Osteocyte (in vitro differentiated cells): Measurements from ENCODE around the gene NDFIP2. TPM values are rescaled to one million over a fixed set of nuclear protein-coding genes. Genes with fewer than 3 reads are reported as not detected.

Experiments
- DNase-seq: peaks from one replicate; pipeline ENCODE4 v3.0.0; 2021; ENCODE audit warnings: mixed read lengths; ENCODE audit not compliant: unreplicated experiment; ENCODE audit errors: extremely low spot score
- H3K27ac Mint-ChIP-seq: one replicate; pipeline ENCODE4 v1.8.0; 2021; ENCODE audit warnings: mild to moderate bottlenecking, mixed read lengths; ENCODE audit not compliant: unreplicated experiment
- H3K27me3 Mint-ChIP-seq: one replicate; pipeline ENCODE4 v1.8.0; 2021; ENCODE audit warnings: mixed read lengths; ENCODE audit not compliant: unreplicated experiment
- H3K36me3 Mint-ChIP-seq: one replicate; pipeline ENCODE4 v1.8.0; 2021; ENCODE audit warnings: mixed read lengths; ENCODE audit not compliant: unreplicated experiment
- H3K4me1 Mint-ChIP-seq: one replicate; pipeline ENCODE4 v1.8.0; 2021; ENCODE audit warnings: mixed read lengths; ENCODE audit not compliant: unreplicated experiment
- H3K4me3 Mint-ChIP-seq: one replicate; pipeline ENCODE4 v1.8.0; 2021; ENCODE audit warnings: mild to moderate bottlenecking, moderate library complexity, mixed read lengths; ENCODE audit not compliant: unreplicated experiment
- H3K9me3 Mint-ChIP-seq: one replicate; pipeline ENCODE4 v1.8.0; 2021; ENCODE audit warnings: mixed read lengths; ENCODE audit not compliant: unreplicated experiment
- total RNA-seq: library from RNA; stranded (reverse); gene quantifications from 2 replicates; pipeline ENCODE4 v1.2.1, GENCODE V29; 2021
- TF ChIP-seq, protein P1 (sequence below): fragments of 200-600 bp; sonication (generic); IDR thresholded peaks from 2 replicates; pipeline ENCODE4 v1.5.0; 2021; ENCODE audit warnings: antibody characterized with exemption, mild to moderate bottlenecking, moderate library complexity

The NDFIP2 gene
- total RNA-seq, 1 donor from 2014 or later: 30.6 TPM

DNA sequence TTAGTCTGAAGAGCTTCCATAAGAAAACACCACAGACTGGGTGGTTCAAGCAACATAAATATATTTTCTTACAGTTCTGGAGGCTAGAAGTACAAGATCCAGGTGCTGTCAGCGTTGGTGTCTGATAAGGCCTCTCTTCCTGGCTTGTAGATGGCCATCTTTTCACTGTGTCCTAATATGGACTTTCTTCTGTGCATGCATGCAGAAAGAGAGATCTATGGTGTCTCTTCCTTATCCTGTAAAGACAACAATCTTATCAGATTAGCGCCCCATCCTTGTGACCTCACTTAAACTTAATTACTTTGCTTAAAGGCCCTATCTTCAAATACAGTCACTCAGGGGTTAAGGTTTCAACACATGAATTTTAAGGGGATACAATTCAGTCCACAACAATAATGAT lies 14.1 kb upstream of the NDFIP2 start:
- Mint-ChIP-seq H3K36me3 (no peaks in the 10 kb centered on the region), H3K27ac (no peak overlapping the region), H3K9me3 (no peaks in the 10 kb centered on the region), H3K4me1 (no peaks in the 10 kb centered on the region), H3K4me3 (no peak overlapping the region), H3K27me3 (peaks cover 44% of the 10 kb centered on the region)
- TF ChIP-seq, protein P1, sequence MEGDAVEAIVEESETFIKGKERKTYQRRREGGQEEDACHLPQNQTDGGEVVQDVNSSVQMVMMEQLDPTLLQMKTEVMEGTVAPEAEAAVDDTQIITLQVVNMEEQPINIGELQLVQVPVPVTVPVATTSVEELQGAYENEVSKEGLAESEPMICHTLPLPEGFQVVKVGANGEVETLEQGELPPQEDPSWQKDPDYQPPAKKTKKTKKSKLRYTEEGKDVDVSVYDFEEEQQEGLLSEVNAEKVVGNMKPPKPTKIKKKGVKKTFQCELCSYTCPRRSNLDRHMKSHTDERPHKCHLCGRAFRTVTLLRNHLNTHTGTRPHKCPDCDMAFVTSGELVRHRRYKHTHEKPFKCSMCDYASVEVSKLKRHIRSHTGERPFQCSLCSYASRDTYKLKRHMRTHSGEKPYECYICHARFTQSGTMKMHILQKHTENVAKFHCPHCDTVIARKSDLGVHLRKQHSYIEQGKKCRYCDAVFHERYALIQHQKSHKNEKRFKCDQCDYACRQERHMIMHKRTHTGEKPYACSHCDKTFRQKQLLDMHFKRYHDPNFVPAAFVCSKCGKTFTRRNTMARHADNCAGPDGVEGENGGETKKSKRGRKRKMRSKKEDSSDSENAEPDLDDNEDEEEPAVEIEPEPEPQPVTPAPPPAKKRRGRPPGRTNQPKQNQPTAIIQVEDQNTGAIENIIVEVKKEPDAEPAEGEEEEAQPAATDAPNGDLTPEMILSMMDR: no peak
- DNase-seq: no peak

DNA sequence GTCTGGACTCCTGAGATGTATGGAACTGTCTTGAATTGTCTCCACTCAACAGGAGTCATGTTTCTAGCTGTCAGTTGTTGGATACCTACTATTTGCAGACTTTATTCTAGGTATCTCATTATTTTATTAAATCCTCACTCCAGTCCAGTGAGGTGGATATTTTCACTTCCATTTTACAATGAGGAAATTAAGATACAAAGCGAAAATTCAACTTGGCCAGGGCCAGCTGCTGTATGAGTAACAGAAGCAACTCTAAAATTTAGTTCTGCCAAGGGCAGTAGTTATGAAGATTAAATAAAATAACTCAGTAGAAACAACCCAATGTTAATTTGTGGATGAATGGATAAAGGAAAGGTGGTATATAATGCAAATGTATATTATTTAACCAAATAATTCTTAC lies 12.6 kb upstream of the NDFIP2 start:
- H3K27me3 Mint-ChIP-seq: peaks cover 33% of the 10 kb centered on the region
- H3K36me3 Mint-ChIP-seq: no peaks in the 10 kb centered on the region
- TF ChIP-seq, protein P1: no peak
- no peaks in the 10 kb centered on the region for H3K9me3 Mint-ChIP-seq
- no peaks in the 10 kb centered on the region for H3K4me1 Mint-ChIP-seq
- DNase-seq: no peak
- no peak overlapping the region for H3K4me3 Mint-ChIP-seq
- no peak overlapping the region for H3K27ac Mint-ChIP-seq

DNA sequence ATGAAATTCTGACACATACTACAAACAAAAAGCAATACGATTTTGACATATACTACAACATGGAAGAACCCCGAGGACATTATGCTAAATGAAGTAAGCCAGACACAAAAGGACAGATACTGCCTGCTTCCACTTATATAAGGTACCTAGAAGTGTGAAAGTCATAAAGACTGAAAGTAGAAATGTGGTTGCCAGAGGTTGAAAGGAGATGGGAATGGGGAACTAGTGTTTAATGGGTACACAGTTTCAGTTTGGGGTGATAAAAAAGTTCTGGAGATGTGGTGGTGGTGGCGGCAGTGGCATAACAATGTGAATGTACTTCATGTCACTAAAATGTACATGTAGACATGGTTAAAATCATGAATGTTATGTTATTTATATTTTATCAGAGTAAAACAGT lies 12.1 kb upstream of the NDFIP2 start:
- DNase-seq: no peak
- peaks cover 33% of the 10 kb centered on the region for H3K27me3 Mint-ChIP-seq
- H3K4me3 Mint-ChIP-seq: no peak overlapping the region
- H3K36me3 Mint-ChIP-seq: no peaks in the 10 kb centered on the region
- no peaks in the 10 kb centered on the region for H3K4me1 Mint-ChIP-seq
- no peaks in the 10 kb centered on the region for H3K9me3 Mint-ChIP-seq
- TF ChIP-seq, protein P1: no peak
- no peak overlapping the region for H3K27ac Mint-ChIP-seq

DNA sequence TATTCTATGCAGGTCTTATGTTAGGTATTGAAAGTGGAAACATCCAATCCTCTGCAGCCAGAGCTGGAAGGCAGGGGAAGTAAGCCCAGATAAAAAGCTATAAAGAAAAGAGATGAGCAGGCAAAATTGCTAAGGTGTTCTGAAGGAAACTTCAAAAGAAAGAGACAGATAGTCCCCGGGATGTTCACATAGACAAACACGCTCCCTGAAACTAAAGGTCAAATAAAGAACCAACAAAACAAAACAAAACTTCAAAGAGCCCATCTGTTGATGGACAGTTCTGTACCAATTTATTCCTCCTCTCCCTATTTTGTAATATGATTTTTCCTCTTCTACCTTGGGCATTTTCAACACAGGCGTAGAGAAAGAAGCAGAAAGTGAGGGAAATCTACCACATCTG lies 11.3 kb upstream of the NDFIP2 start:
- TF ChIP-seq, protein P1: no peak
- Mint-ChIP-seq H3K4me1 (no peaks in the 10 kb centered on the region), H3K27me3 (peaks cover 39% of the 10 kb centered on the region), H3K9me3 (no peaks in the 10 kb centered on the region), H3K36me3 (no peaks in the 10 kb centered on the region), H3K4me3 (no peak overlapping the region), H3K27ac (no peak overlapping the region)
- DNase-seq: no peak

DNA sequence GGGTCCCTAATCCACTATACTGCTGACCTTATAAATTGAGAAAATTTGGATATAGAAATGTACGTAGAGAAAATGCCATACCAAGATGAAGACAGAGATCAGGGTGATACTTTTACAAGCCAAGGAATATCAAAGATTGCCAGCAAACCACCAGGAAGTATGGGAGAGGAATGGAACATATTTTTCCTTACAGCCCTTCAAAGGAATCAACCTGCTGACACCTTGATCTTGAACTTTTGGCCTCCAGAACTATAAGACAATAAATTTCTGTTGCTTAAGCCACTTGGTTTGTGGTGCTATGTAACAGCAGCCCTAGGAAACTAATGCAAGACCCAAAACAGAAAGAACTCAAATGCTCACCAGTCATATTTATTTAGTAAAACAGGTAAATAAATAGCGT lies 10.3 kb upstream of the NDFIP2 start:
- Mint-ChIP-seq H3K27ac (no peak overlapping the region), H3K4me3 (no peak overlapping the region), H3K9me3 (no peaks in the 10 kb centered on the region), H3K4me1 (no peaks in the 10 kb centered on the region), H3K36me3 (no peaks in the 10 kb centered on the region), H3K27me3 (peaks cover 38% of the 10 kb centered on the region)
- DNase-seq: no peak
- TF ChIP-seq, protein P1: no peak
